RWPE2 (cell line): ENCODE results near the gene ZNF823.

ENCODE experiments used
- ATAC-seq: fragments of 200-7000 bp; cut with Tn5 transposase; 3 replicates; pipeline ENCODE4 v1.9.1; 2021; ENCODE audit warnings: low read depth
- DNase-seq: peaks from one replicate; pipeline ENCODE4 v3.0.0-alpha.2; 2020; ENCODE audit warnings: low spot score
- H3K27ac ChIP-seq: fragments of 450-650 bp; 2 replicates; pipeline ENCODE4 v1.5.1; 2017; ENCODE audit warnings: mild to moderate bottlenecking; ENCODE audit not compliant: poor library complexity, severe bottlenecking
- H3K27me3 ChIP-seq: fragments of 250-450 bp; sonication (Bioruptor Pico); 2 replicates; pipeline ENCODE4 v1.5.1; 2021; ENCODE audit warnings: mild to moderate bottlenecking, moderate library complexity; ENCODE audit not compliant: insufficient read depth, poor library complexity, severe bottlenecking
- H3K36me3 ChIP-seq: fragments of 250-450 bp; sonication (Bioruptor Pico); 2 replicates; pipeline ENCODE4 v1.5.1; 2020; ENCODE audit warnings: low read depth, mild to moderate bottlenecking, moderate library complexity
- H3K4me1 ChIP-seq: fragments of 250-450 bp; sonication (Bioruptor Pico); 2 replicates; pipeline ENCODE4 v1.5.1; 2021; ENCODE audit warnings: mild to moderate bottlenecking, moderate library complexity; ENCODE audit not compliant: insufficient read depth, poor library complexity, severe bottlenecking
- H3K4me3 ChIP-seq: fragments of 250-450 bp; sonication (Bioruptor Pico); 2 replicates; pipeline ENCODE4 v1.5.1; 2021; ENCODE audit warnings: mild to moderate bottlenecking, moderate library complexity; ENCODE audit not compliant: severe bottlenecking
- H3K9me3 ChIP-seq: fragments of 250-450 bp; sonication (Bioruptor Pico); 2 replicates; pipeline ENCODE4 v1.5.1; 2021; ENCODE audit warnings: mild to moderate bottlenecking, moderate library complexity; ENCODE audit not compliant: severe bottlenecking
- CTCF ChIP-seq: fragments of 450-650 bp; IDR thresholded peaks from one replicate; pipeline ENCODE4 v1.5.1; 2017; ENCODE audit warnings: mild to moderate bottlenecking, moderate library complexity; ENCODE audit not compliant: poor library complexity, severe bottlenecking

Gene ZNF823

GRCh38 chr19:11738746-11739620 lies at the start of gene ZNF823:
Gene ZNF823 (minus strand): TSS chr19:11738946. CDS start chr19:11738819, 127 bp downstream.
- TF ChIP-seq CTCF = no peak
- peak; percentile 98 for DNase-seq
- peaks cover 20% of the 10 kb centered on the region for H3K4me1 ChIP-seq
- H3K36me3 ChIP-seq = peaks cover 6% of the 10 kb centered on the region; the same call in 1 of the 2 replicates
- H3K27me3 ChIP-seq = no peaks in the 10 kb centered on the region
- H3K4me3 ChIP-seq = peak within 1 kb of the TSS; percentile 86
- H3K27ac ChIP-seq = peak within 1 kb of the TSS; percentile 43
- no peaks in the 10 kb centered on the region for H3K9me3 ChIP-seq
- peak; percentile 91 for ATAC-seq

DNA sequence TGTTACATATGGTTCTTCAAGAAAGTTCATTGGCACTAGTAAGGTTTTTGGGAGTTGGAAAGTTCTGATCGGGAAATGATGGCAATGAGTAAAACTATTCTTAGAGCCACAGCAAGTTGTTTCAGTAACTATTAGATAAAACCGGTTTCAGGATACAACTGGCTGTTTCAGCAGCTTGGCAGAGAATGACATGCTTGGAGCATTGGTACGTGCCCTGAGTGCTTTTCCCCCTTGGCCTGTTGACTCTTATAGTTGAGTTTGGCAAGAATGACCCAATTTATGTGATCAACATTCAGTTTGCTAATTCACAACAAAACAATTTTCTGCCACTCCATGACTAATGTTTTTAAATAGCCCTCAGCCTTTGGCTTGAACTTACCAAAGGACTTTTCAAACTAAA lies 48.8 kb upstream of the ZNF823 start:
- H3K9me3 ChIP-seq = peaks cover 25% of the 10 kb centered on the region
- TF ChIP-seq CTCF = no peak

GRCh38 chr19:11784356-11784755 lies 45.6 kb upstream of the ZNF823 start:
- Histone ChIP-seq H3K4me1 (no peaks in the 10 kb centered on the region), H3K9me3 (peaks cover 45% of the 10 kb centered on the region), H3K27me3 (no peaks in the 10 kb centered on the region), H3K36me3 (peaks cover 28% of the 10 kb centered on the region), H3K4me3 (no peak overlapping the region), H3K27ac (no peak overlapping the region)
- no peak for TF ChIP-seq CTCF
- no peak for ATAC-seq
- DNase-seq = no peak

More for the DNA sequence above, 48.8 kb upstream of the ZNF823 start:
- ATAC-seq (no peak), DNase-seq (no peak)
- H3K36me3 ChIP-seq = no peaks in the 10 kb centered on the region; the same call in 1 of the 2 replicates
- H3K27me3 ChIP-seq = no peaks in the 10 kb centered on the region
- no peak overlapping the region for H3K4me3 ChIP-seq
- H3K4me1 ChIP-seq = no peaks in the 10 kb centered on the region
- no peak overlapping the region for H3K27ac ChIP-seq

GRCh38 chr19:11783767-11784166 lies 45.0 kb upstream of the ZNF823 start:
- peaks cover 41% of the 10 kb centered on the region for H3K9me3 ChIP-seq
- ATAC-seq (no peak), DNase-seq (no peak)
- H3K36me3 ChIP-seq = peaks cover 31% of the 10 kb centered on the region
- no peaks in the 10 kb centered on the region for H3K27me3 ChIP-seq
- no peaks in the 10 kb centered on the region for H3K4me1 ChIP-seq
- no peak overlapping the region for H3K4me3 ChIP-seq
- no peak overlapping the region for H3K27ac ChIP-seq
- TF ChIP-seq CTCF = no peak
